ENCODE results near the gene EBF3. TPM values are rescaled to one million over a fixed set of nuclear protein-coding genes. Genes with fewer than 3 reads are reported as not detected.
A peak's percentile ranks its signal among the peaks of the same experiment; 100 is the strongest.

Gene EBF3
- total RNA-seq, 8 experiments from 2014 or later = 0.10 to 112 (median 14.8) TPM

DNA sequence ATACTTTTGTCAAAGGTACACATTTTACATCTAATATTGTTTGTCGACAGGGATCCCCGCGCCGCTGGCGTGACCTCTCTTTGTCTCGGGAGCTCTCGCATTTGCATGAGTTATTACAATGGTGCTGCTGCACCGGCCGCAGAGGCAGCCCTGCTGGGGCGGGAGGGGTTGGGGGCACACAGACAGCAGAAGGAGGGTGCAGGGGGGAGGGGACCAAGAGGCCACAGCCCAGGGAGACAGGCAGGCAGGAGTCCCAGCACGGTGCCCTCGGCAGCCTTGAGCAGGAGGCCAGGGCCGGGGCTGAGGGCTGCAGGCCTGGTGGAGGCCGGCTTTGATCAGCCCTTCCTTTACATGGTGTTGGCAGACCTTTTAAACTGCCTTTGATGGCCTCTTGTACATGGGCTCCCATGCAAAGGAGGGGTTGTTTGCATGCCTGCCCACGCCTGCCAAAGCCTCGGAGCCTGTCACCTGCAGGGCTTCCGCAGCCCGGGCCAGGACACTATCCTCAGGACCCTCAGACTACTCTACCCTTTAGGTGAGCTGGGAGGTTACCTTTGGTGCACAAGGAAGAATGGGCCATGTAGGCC lies 95.5 kb downstream of the EBF3 start:
- ATAC-seq (replicated peaks in 6 of 8) = peak in 5 of 8 experiments; percentile 18 to 70 (median 68)
- WGBS, 10 experiments = 2 to 90% (median 62%) methylated on average over 2 to 10 of the region's 18 CpGs; no CpG with 5 or more reads in 4 of the 10 experiments
- in situ Hi-C loops (cut with MboI; ENCODE audit: low pct_unique_long_range_greater_than_20kb in 2 of 9, low sequenced_read_pairs in 9 of 9, unreplicated experiment in 9 of 9) = loop anchor here in 1 of 9 experiments (25.0 kb wide), 1 partner anchor 94 kb away; the partner anchor contains the start of gene EBF3
- peak overlapping the region; percentile 79 to 93 for H3K27ac ChIP-seq
- no peak overlapping the region for H3K4me3 ChIP-seq
- peaks cover 58 to 77% of the 10 kb centered on the region in 2 donors for H3K4me1 ChIP-seq (replicated peaks in 1 of 2)

DNA sequence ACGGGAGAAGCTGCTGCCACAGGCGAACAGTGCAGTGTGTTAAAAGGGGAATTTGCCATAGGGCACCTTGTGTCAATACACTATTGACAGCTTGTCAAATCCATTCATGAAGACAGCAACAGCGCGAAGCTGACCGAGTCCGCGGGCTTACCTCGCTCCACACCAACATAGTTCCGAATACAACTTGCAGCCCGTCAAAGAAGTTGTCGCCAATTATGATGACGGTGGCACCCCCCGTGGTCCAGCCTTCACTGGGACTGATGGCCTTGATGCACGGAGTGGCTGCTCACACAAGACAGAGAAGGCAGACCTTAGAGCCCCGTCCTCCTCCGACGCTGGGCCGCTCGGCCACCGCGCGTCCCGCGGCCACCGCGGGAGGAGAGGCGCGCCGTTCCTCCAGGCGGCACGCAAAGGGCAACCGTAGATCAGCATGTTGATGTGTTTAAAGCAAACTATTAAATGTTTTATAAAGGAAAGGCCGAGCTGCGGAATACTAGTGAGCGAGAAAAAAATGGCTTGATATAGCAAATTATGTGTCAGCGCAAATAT lies 96.4 kb downstream of the EBF3 start:
- WGBS, 10 experiments = 60 to 94% (median 90%) methylated on average over 3 to 25 of the region's 36 CpGs; no CpG with 5 or more reads in 1 of the 10 experiments
- no peak for ATAC-seq (replicated peaks in 6 of 8)
- peaks cover 65 to 77% of the 10 kb centered on the region in 2 donors for H3K4me1 ChIP-seq (replicated peaks in 1 of 2)
- in situ Hi-C loops (cut with MboI; ENCODE audit: low pct_unique_long_range_greater_than_20kb in 2 of 9, low sequenced_read_pairs in 9 of 9, unreplicated experiment in 9 of 9) = loop anchor here in 1 of 9 experiments (25.0 kb wide), 1 partner anchor 95 kb away; the partner anchor contains the start of gene EBF3
- no peak overlapping the region for H3K4me3 ChIP-seq
- H3K27ac ChIP-seq = peak overlapping the region in 1 of 2 donors; percentile 93

DNA sequence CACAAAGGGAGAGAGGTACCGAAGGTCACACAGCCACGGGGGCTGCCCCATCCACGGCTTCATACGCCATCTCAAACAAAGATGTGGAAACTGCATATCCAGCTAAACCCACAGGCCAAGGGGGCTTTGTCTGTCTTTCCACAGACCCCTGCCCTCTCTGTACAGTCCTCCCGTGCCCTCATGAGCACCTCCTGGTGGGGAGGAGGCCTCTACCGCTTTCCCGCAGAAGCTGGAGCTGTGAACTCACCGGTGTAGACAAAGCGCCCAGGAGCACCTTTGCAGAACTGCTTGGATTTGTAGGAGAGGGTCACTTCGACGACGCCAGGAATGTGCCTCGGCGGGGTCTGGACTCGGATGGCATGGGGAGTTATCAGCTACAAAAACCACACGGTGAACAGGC lies 97.2 kb downstream of the EBF3 start:
- WGBS, 10 experiments = 54 to 98% (median 92%) methylated on average over 3 to 9 of the region's 16 CpGs; no CpG with 5 or more reads in 4 of the 10 experiments
- in situ Hi-C loops (cut with MboI; ENCODE audit: low pct_unique_long_range_greater_than_20kb in 2 of 9, low sequenced_read_pairs in 9 of 9, unreplicated experiment in 9 of 9) = loop anchor here in 1 of 9 experiments (25.0 kb wide), 1 partner anchor 95 kb away; the partner anchor contains the start of gene EBF3

DNA sequence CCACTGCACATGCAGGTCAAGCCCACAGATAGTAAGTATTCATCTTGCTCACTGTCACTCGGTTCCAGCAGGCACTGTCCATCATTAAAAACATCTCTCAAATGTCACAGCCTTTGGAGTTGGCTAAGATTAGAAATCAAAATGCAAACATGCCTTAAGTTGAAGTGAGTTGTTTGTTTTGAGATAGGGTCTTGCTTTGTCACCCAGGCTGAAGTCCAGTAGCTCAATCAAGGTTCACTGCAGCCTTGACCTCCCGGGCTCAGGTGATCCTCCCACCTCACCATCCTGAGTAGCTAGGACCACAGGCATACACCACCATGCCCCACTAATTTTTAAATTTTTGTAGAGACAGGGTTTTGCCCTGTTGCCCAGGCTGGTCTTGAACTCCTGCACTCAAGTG lies 98.1 kb downstream of the EBF3 start:
- ATAC-seq (replicated peaks in 6 of 8) = no peak
- Histone ChIP-seq H3K4me1 (replicated peaks in 1 of 2) (peaks cover 69 to 78% of the 10 kb centered on the region in 2 donors), H3K4me3 (no peak overlapping the region), H3K27ac (no peak overlapping the region)
- WGBS, 10 experiments = 60 to 100% (median 80%) methylated on average over 1 to 2 of the region's 2 CpGs; no CpG with 5 or more reads in 4 of the 10 experiments
- in situ Hi-C loops (cut with MboI; ENCODE audit: low pct_unique_long_range_greater_than_20kb in 2 of 9, low sequenced_read_pairs in 9 of 9, unreplicated experiment in 9 of 9) = loop anchor here in 1 of 9 experiments (25.0 kb wide), 1 partner anchor 96 kb away; the partner anchor contains the start of gene EBF3

More for the DNA sequence above, 97.2 kb downstream of the EBF3 start:
- H3K4me1 ChIP-seq (replicated peaks in 1 of 2) = peaks cover 69 to 78% of the 10 kb centered on the region in 2 donors
- no peak for ATAC-seq (replicated peaks in 6 of 8)
- no peak overlapping the region for H3K4me3 ChIP-seq
- no peak overlapping the region for H3K27ac ChIP-seq

DNA sequence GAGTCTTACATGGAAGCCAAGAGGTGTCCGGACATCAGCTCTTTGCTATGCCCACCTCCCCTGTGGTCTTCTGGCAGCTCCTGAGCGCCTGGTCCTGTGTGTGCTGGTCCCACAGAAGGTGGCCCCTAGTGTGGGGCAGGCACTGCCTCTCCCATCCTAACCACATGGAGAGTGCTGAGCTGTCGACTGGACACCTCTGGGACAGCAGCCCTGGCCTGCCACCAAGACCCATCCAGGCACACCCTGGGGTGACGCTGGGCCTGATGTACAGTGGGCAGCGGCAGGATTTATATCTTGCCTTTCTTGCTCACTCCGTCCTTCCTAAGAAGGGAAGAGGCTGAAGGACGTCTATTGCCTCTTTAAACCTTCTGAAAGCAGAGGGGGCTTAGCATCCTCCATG lies 98.7 kb downstream of the EBF3 start:
- H3K27ac ChIP-seq = no peak overlapping the region
- no peak overlapping the region for H3K4me3 ChIP-seq
- peaks cover 69 to 78% of the 10 kb centered on the region in 2 donors for H3K4me1 ChIP-seq (replicated peaks in 1 of 2)
- WGBS, 10 experiments = 9 to 80% (median 80%) methylated on average over 1 to 4 of the region's 7 CpGs; no CpG with 5 or more reads in 6 of the 10 experiments
- no peak for ATAC-seq (replicated peaks in 6 of 8)
- in situ Hi-C loops (cut with MboI; ENCODE audit: low pct_unique_long_range_greater_than_20kb in 2 of 9, low sequenced_read_pairs in 9 of 9, unreplicated experiment in 9 of 9) = loop anchor here in 1 of 9 experiments (25.0 kb wide), 1 partner anchor 97 kb away; the partner anchor contains the start of gene EBF3

DNA sequence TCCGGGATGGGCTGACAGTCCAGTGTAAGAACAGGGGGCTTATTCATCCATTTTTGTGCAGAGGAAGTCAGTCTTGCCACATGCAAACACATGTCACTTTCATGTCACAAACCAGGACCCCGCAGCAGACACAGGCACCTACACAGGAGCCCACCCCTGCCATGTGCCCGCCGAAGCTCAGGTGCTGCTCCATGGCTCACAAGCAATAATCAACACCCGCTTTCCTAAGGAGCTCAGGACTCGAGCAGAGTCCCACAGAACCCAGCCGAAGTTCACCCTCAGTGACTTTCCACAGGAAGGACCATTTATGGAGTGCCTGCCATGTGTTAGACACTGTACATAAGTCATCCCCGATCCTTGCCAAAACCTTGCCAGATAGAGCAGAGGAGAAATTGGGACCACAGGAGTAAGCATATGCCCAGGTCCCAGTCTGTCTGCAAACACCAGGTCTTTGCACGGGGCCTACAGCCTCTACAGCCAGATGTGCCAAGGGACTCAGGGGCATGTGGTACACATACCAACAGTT lies 99.4 kb downstream of the EBF3 start:
- WGBS, 10 experiments = 4 to 100% (median 83%) methylated on average over 1 to 4 of the region's 9 CpGs; no CpG with 5 or more reads in 5 of the 10 experiments
- peaks cover 67 to 77% of the 10 kb centered on the region in 2 donors for H3K4me1 ChIP-seq (replicated peaks in 1 of 2)
- ATAC-seq (replicated peaks in 6 of 8) = no peak

DNA sequence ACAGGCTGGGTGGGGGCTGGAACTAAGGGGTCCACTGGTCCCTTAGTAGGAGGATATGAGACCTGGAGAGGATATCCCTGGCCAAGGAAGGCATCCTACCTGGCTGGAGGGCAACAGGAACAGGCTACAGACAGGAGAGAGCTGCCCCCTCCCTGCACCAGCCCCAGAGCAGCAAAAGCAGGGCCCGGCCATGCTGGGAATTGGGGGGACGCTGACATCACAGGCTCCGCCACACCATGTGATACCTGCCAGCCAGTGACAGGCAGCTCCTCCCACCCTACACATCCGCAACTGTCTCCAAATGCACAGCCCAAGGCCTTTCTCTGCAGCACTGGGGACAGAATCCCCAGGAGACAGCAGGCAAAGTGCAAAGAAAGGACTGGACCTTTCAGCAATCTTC lies 100.0 kb downstream of the EBF3 start:
- Histone ChIP-seq H3K27ac (peak overlapping the region; percentile 72 to 73), H3K4me3 (no peak overlapping the region), H3K4me1 (replicated peaks in 1 of 2) (peaks cover 61 to 71% of the 10 kb centered on the region in 2 donors)
- WGBS, 10 experiments = 60 to 83% methylated on average over 1 of the region's 4 CpGs; no CpG with 5 or more reads in 8 of the 10 experiments
- in situ Hi-C loops (cut with MboI; ENCODE audit: low pct_unique_long_range_greater_than_20kb in 2 of 9, low sequenced_read_pairs in 9 of 9, unreplicated experiment in 9 of 9) = loop anchor here in 1 of 9 experiments (25.0 kb wide), 1 partner anchor 98 kb away; the partner anchor contains the start of gene EBF3
- peak in 4 of 8 experiments; percentile 7 to 14 (median 11) for ATAC-seq (replicated peaks in 6 of 8)

More for the DNA sequence above, 99.4 kb downstream of the EBF3 start:
- peak overlapping the region; percentile 72 to 73 for H3K27ac ChIP-seq
- H3K4me3 ChIP-seq = no peak overlapping the region
- in situ Hi-C loops (cut with MboI; ENCODE audit: low pct_unique_long_range_greater_than_20kb in 2 of 9, low sequenced_read_pairs in 9 of 9, unreplicated experiment in 9 of 9) = loop anchor here in 1 of 9 experiments (25.0 kb wide), 1 partner anchor 98 kb away; the partner anchor contains the start of gene EBF3

DNA sequence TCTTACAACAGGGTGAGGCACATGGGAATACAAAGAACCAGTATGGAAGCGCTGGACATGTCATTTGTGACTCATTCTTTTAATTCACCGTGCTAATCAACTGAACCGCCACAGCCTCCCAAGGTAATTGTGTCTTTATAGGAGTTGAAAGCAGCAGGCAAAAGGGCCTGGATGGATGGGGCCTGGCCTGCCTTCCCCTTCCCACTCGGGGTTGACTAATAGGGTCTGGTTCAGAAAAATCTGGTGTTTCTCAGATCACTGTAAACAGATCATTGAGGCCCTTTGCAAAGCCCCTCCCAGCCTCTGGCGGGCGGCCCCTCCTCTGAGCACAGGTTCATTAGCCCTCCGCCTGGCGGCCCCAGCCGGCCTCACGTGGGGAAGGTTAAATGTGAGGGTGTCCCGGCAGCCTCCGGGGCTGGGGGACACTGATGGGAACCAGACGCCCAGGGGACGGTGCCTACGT lies 100.8 kb downstream of the EBF3 start:
- WGBS, 10 experiments = 0 to 94% (median 15%) methylated on average over 1 to 9 of the region's 15 CpGs; no CpG with 5 or more reads in 3 of the 10 experiments
- Histone ChIP-seq H3K4me3 (no peak overlapping the region), H3K27ac (peak overlapping the region; percentile 72 to 73), H3K4me1 (replicated peaks in 1 of 2) (peaks cover 55 to 62% of the 10 kb centered on the region in 2 donors)
- in situ Hi-C loops (cut with MboI; ENCODE audit: low pct_unique_long_range_greater_than_20kb in 2 of 9, low sequenced_read_pairs in 9 of 9, unreplicated experiment in 9 of 9) = loop anchor here in 1 of 9 experiments (25.0 kb wide), 1 partner anchor 99 kb away; the partner anchor contains the start of gene EBF3
- peak in 5 of 8 experiments; percentile 92 to 95 (median 93) for ATAC-seq (replicated peaks in 6 of 8)

DNA sequence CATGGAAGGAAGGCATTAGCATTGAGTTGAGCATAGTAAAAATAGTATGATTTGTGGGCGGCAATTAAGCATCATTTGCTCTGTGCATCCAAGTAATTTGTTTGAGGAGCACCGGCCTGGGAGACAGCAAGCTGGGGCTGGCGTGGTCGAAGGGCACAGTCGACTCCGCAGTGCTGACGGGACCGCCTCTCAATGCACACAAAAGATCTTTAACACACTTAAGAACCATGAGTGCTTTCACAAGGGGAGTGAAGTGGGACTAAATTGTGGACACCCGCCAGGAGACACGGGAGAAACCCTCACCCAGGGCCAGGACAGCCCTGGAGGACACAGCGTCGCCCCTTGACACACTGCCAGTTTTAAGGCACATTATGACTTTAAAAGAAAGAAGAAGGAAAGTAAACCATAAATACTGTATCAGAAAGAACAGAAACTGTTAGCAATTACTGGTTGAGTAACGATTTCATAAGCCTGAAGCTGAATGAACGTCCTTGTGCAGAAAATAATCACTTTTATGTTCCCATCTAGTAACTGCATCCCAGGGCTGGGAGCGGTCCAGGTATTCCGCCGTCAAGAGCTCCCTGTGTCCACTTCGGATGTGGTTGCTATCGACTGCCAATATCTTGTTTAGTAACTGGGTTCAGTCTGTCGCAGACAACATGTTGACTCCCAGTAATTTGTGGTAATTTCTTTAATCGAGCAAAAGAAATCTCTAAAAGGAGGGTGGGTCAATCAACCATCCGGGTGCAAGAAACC lies 102.1 kb downstream of the EBF3 start:
- no peak overlapping the region for H3K4me3 ChIP-seq
- ATAC-seq (replicated peaks in 6 of 8) = no peak
- peaks cover 47 to 49% of the 10 kb centered on the region in 2 donors for H3K4me1 ChIP-seq (replicated peaks in 1 of 2)
- WGBS, 10 experiments = 55 to 100% (median 88%) methylated on average over 2 to 16 of the region's 22 CpGs; no CpG with 5 or more reads in 1 of the 10 experiments
- H3K27ac ChIP-seq = peak overlapping the region in 1 of 2 donors; percentile 25
- in situ Hi-C loops (cut with MboI; ENCODE audit: low pct_unique_long_range_greater_than_20kb in 2 of 9, low sequenced_read_pairs in 9 of 9, unreplicated experiment in 9 of 9) = loop anchor here in 1 of 9 experiments (25.0 kb wide), 1 partner anchor 100 kb away; the partner anchor contains the start of gene EBF3

DNA sequence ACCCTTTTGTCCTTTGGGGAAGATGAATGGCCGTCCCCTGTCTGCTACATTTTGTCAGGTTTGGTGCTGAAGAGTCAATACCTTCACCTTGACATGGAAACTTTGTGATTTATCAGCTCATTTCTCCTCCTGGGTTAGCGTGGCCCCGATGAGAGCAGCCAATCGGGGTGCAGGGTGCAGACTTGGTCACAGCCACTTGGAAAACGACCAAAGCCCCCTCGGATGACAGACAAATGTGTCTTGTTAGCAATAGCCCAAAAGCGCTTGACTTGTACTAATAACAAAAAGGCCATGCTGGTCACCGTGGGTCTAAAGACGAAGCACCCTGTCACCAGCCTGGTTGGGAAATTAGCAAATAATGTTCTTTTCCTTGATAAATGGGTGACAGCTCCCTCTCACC lies 103.7 kb downstream of the EBF3 start:
- Histone ChIP-seq H3K4me1 (replicated peaks in 1 of 2) (peaks cover 49 to 56% of the 10 kb centered on the region in 2 donors), H3K27ac (peak overlapping the region in 1 of 2 donors; percentile 6), H3K4me3 (no peak overlapping the region)
- WGBS, 10 experiments = 18 to 84% (median 67%) methylated on average over 2 to 9 of the region's 9 CpGs; no CpG with 5 or more reads in 3 of the 10 experiments
- in situ Hi-C loops (cut with MboI; ENCODE audit: low pct_unique_long_range_greater_than_20kb in 2 of 9, low sequenced_read_pairs in 9 of 9, unreplicated experiment in 9 of 9) = loop anchor here in 1 of 9 experiments (25.0 kb wide), 1 partner anchor 102 kb away; the partner anchor contains the start of gene EBF3
- no peak for ATAC-seq (replicated peaks in 6 of 8)

DNA sequence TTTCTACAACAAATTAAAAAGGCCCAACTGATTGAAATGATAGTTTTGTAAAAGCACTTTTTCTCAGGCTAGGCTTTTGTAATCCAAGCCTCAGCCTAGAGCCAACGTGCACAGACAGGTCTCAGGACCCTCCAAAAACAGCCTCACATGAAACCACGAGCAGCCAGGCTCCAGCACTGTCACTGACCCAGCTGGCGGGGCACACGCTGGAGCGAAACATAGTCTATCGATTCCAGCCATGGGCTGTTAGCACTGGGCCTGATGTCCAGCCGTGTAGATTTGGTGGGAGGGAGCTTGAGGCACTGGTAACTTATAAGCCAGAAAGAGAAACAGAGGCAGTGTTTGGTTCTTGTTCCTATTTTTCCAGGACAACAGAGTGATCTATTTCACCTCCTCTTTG lies 104.5 kb downstream of the EBF3 start:
- Histone ChIP-seq H3K27ac (no peak overlapping the region), H3K4me1 (replicated peaks in 1 of 2) (peaks cover 56 to 63% of the 10 kb centered on the region in 2 donors), H3K4me3 (no peak overlapping the region)
- WGBS, 10 experiments = 0 to 100% (median 92%) methylated on average over 1 to 6 of the region's 7 CpGs; no CpG with 5 or more reads in 2 of the 10 experiments
- ATAC-seq (replicated peaks in 6 of 8) = no peak
- in situ Hi-C loops (cut with MboI; ENCODE audit: low pct_unique_long_range_greater_than_20kb in 2 of 9, low sequenced_read_pairs in 9 of 9, unreplicated experiment in 9 of 9) = loop anchor here in 1 of 9 experiments (25.0 kb wide), 1 partner anchor 103 kb away; the partner anchor contains the start of gene EBF3

Measured in motor neuron (in vitro differentiated cells).